Body of pancreas (tissue), 4 donors: ENCODE data around the gene CFAP68.
"Not testable (repeated sequence)": the region's sequence is repeated elsewhere in the genome, so short reads cannot be mapped to it uniquely, and the experiment has no call there.

Source experiments
- POLR2A ChIP-seq, 3 donors: fragments of 450-650 bp; IDR thresholded peaks; one replicate each; pipeline ENCODE4 v1.6.1; 2016; ENCODE audit warnings: antibody characterized with exemption in 3 of 3, mild to moderate bottlenecking in 2 of 3
- TF ChIP-seq, protein P1 (sequence below), 7 experiments: fragments of 450-650 bp in 4 of 7; fragments of 200-600 bp in 3 of 7; sonication (generic) in 3 of 7; IDR thresholded peaks; one replicate each; pipeline ENCODE4 v1.5.1; 2016 to 2019; ENCODE audit warnings: antibody characterized with exemption in 7 of 7

DNA sequence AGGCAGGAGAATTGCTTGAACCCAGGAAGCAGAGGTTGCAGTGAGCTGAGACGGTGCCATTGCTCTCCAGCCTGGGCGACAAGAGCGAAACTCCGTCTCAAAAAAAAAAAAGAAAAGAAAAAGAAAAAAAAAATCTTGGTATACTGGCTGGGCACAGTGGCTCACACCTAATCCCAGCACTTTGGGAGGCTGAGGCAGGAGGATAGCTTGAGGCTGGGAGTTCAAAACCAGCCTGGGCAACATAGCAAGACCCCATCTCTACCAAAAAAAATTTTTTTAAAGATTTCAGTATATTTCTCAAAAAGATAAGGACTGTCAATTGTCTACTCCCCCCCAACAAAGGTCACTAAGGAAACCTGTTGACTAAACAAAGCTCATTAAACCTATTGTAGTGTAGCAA lies 5.7 kb downstream of the CFAP68 start:
- TF ChIP-seq, protein P1, sequence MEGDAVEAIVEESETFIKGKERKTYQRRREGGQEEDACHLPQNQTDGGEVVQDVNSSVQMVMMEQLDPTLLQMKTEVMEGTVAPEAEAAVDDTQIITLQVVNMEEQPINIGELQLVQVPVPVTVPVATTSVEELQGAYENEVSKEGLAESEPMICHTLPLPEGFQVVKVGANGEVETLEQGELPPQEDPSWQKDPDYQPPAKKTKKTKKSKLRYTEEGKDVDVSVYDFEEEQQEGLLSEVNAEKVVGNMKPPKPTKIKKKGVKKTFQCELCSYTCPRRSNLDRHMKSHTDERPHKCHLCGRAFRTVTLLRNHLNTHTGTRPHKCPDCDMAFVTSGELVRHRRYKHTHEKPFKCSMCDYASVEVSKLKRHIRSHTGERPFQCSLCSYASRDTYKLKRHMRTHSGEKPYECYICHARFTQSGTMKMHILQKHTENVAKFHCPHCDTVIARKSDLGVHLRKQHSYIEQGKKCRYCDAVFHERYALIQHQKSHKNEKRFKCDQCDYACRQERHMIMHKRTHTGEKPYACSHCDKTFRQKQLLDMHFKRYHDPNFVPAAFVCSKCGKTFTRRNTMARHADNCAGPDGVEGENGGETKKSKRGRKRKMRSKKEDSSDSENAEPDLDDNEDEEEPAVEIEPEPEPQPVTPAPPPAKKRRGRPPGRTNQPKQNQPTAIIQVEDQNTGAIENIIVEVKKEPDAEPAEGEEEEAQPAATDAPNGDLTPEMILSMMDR (IDR thresholded peaks at IDR 0.05), result not testable (repeated sequence)
- not testable (repeated sequence) for TF ChIP-seq POLR2A (IDR thresholded peaks at IDR 0.05)
